ENCODE data around the gene LRTM2. TPM values are rescaled to one million over a fixed set of nuclear protein-coding genes. Genes with fewer than 3 reads are reported as not detected.

Gene LRTM2
- total RNA-seq, 2 experiments from 2014 or later = not detected

DNA sequence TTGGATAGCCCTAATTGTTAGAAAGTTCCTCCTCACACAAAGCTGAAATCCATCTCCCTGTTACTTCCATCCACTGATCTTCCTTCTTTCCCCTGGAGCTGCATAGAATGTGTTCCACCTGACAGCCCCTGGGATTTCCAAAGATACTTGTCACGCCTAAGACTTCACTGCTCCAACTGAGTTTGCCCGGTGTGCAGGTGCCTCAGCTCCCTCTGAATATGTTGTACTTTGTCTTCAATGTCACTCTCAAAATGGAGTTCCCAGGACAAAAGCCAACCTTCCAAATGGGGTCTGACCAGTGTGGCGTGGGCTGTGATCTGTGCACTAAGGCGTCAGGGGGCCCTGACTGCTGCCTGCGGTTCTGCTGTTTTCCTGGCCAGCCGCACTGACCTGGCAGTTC is 55.2 kb downstream of the LRTM2 start:
- no peak for DNase-seq (ENCODE audit: low spot score)
- Histone ChIP-seq H3K4me1 (ENCODE audit: insufficient read depth, low read length, poor library complexity, severe bottlenecking) (no peaks in the 10 kb centered on the region), H4K20me1 (ENCODE audit: insufficient read depth, low read length) (no peaks in the 10 kb centered on the region), H3K4me3 (ENCODE audit: low read depth, low read length, poor library complexity, severe bottlenecking) (no peak overlapping the region), H3K27ac (ENCODE audit: low read depth, low read length, poor library complexity, severe bottlenecking) (no peak overlapping the region), H3K9me2 (ENCODE audit: insufficient read depth, low read length) (no peaks in the 10 kb centered on the region), H3K4me2 (ENCODE audit: low read length) (no peak overlapping the region), H3K79me2 (ENCODE audit: insufficient read depth, low read depth, low read length) (no peaks in the 10 kb centered on the region), H3K36me3 (ENCODE audit: insufficient read depth, low read length) (no peaks in the 10 kb centered on the region), H2AFZ (ENCODE audit: low read length) (no peak overlapping the region), H3K9me3 (ENCODE audit: low read length) (no peaks in the 10 kb centered on the region)
- POLR2A ChIA-PET = interaction anchor here (1.3 kb wide), 1 partner anchor 60 kb away, joined by 3 read pairs; no protein-coding TSS in a partner anchor
- no TSS peak for BruUV-seq (replicated peaks)
- CTCF ChIA-PET (ENCODE audit: unreplicated experiment) = no interaction called here
- intact Hi-C loops (cut with micrococcal nuclease; ENCODE audit: unreplicated experiment) = no loop called here
- no peak for TF ChIP-seq EZH2phosphoT487 (IDR thresholded peaks at IDR 0.05; ENCODE audit: borderline replicate concordance, low read depth, low read length)
- TF ChIP-seq, protein P1, sequence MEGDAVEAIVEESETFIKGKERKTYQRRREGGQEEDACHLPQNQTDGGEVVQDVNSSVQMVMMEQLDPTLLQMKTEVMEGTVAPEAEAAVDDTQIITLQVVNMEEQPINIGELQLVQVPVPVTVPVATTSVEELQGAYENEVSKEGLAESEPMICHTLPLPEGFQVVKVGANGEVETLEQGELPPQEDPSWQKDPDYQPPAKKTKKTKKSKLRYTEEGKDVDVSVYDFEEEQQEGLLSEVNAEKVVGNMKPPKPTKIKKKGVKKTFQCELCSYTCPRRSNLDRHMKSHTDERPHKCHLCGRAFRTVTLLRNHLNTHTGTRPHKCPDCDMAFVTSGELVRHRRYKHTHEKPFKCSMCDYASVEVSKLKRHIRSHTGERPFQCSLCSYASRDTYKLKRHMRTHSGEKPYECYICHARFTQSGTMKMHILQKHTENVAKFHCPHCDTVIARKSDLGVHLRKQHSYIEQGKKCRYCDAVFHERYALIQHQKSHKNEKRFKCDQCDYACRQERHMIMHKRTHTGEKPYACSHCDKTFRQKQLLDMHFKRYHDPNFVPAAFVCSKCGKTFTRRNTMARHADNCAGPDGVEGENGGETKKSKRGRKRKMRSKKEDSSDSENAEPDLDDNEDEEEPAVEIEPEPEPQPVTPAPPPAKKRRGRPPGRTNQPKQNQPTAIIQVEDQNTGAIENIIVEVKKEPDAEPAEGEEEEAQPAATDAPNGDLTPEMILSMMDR (conservative IDR thresholded peaks at IDR 0.05; ENCODE audit: low read length) = no peak

DNA sequence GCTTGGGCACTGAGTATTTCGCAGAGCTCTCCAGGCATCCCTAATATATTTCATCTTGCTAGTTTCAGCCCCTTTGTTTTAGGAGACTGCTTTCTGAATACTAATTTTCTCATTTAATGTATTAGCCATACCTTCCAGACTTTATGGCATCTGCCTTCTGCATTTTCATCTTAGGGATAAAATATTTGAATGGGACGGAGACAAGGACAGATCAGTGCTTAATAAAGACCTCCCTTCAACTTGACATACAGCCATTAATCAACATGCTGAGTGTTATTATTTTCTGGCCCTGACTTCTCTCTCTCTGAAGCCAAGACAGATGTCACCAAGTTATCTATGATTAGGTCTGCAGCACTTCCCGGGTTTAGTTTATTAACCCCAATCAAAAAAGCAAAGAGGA is 55.7 kb downstream of the LRTM2 start:
- H2AFZ ChIP-seq (ENCODE audit: low read length) = no peak overlapping the region
- no peak for DNase-seq (ENCODE audit: low spot score)
- BruUV-seq (replicated peaks) = no TSS peak
- H3K36me3 ChIP-seq (ENCODE audit: insufficient read depth, low read length) = no peaks in the 10 kb centered on the region
- no peaks in the 10 kb centered on the region for H4K20me1 ChIP-seq (ENCODE audit: insufficient read depth, low read length)
- H3K9me2 ChIP-seq (ENCODE audit: insufficient read depth, low read length) = no peaks in the 10 kb centered on the region
- TF ChIP-seq, protein P1 (conservative IDR thresholded peaks at IDR 0.05; ENCODE audit: low read length) = no peak
- TF ChIP-seq EZH2phosphoT487 (IDR thresholded peaks at IDR 0.05; ENCODE audit: borderline replicate concordance, low read depth, low read length) = no peak
- ChIA-PET CTCF (ENCODE audit: unreplicated experiment) (no interaction called here), POLR2A (interaction anchor here (1.3 kb wide), 1 partner anchor 61 kb away, joined by 3 read pairs; no protein-coding TSS in a partner anchor)
- H3K9me3 ChIP-seq (ENCODE audit: low read length) = no peaks in the 10 kb centered on the region
- intact Hi-C loops (cut with micrococcal nuclease; ENCODE audit: unreplicated experiment) = no loop called here
- H3K4me3 ChIP-seq (ENCODE audit: low read depth, low read length, poor library complexity, severe bottlenecking) = no peak overlapping the region
- H3K4me2 ChIP-seq (ENCODE audit: low read length) = no peak overlapping the region
- H3K79me2 ChIP-seq (ENCODE audit: insufficient read depth, low read depth, low read length) = no peaks in the 10 kb centered on the region
- H3K4me1 ChIP-seq (ENCODE audit: insufficient read depth, low read length, poor library complexity, severe bottlenecking) = no peaks in the 10 kb centered on the region
- H3K27ac ChIP-seq (ENCODE audit: low read depth, low read length, poor library complexity, severe bottlenecking) = no peak overlapping the region

DNA sequence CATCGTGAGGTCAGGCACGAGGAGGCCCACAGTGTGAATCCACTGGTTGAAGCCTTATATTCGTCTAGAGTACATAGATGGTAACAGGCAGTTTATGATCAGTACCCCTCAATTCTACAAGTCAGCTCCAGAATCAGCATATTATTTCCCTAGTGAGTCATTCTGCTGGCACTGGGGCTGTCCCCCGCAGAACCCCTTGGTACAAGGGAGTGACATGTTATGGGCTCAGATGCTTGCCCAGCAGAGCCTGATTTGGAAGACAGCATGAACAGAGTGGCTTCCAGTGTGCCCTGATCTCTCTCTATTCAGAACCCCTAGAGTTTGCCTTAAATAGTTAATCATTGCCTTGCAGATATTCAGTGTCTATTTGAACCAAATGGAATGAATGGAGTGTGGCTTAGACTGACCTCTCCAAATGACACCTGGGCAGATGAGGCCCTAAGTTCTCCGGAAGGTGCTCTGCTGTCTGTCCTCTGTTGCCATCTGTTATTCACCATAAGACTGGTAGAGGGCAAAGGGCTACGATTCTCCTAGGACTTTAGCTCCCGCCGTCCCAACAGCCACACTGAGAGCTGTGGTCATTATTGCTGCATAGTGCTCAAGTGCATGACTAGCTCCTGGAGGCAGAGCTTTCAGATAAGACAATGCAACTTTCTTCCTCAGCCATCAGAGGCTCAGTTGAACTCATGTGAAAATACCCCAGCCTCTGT is 57.0 kb downstream of the LRTM2 start:
- POLR2A ChIA-PET = no interaction called here
- no TSS peak for BruUV-seq (replicated peaks)

More for the DNA sequence above, 57.0 kb downstream of the LRTM2 start:
- CTCF ChIA-PET (ENCODE audit: unreplicated experiment) = no interaction called here
- H3K9me3 ChIP-seq (ENCODE audit: low read length) = no peaks in the 10 kb centered on the region
- no peak overlapping the region for H3K4me3 ChIP-seq (ENCODE audit: low read depth, low read length, poor library complexity, severe bottlenecking)
- no peak overlapping the region for H3K4me2 ChIP-seq (ENCODE audit: low read length)
- intact Hi-C loops (cut with micrococcal nuclease; ENCODE audit: unreplicated experiment) = no loop called here
- H3K27ac ChIP-seq (ENCODE audit: low read depth, low read length, poor library complexity, severe bottlenecking) = no peak overlapping the region
- no peak for DNase-seq (ENCODE audit: low spot score)
- no peaks in the 10 kb centered on the region for H3K36me3 ChIP-seq (ENCODE audit: insufficient read depth, low read length)
- H2AFZ ChIP-seq (ENCODE audit: low read length) = no peak overlapping the region
- TF ChIP-seq EZH2phosphoT487 (IDR thresholded peaks at IDR 0.05; ENCODE audit: borderline replicate concordance, low read depth, low read length) = no peak
- TF ChIP-seq, protein P1 (conservative IDR thresholded peaks at IDR 0.05; ENCODE audit: low read length) = no peak
- no peaks in the 10 kb centered on the region for H3K4me1 ChIP-seq (ENCODE audit: insufficient read depth, low read length, poor library complexity, severe bottlenecking)
- no peaks in the 10 kb centered on the region for H4K20me1 ChIP-seq (ENCODE audit: insufficient read depth, low read length)
- H3K9me2 ChIP-seq (ENCODE audit: insufficient read depth, low read length) = no peaks in the 10 kb centered on the region
- no peaks in the 10 kb centered on the region for H3K79me2 ChIP-seq (ENCODE audit: insufficient read depth, low read depth, low read length)
